Spleen (tissue), 7 donors: ENCODE measurements around the gene ZAR1.

Experiments
- POLR2A ChIP-seq, 3 donors: fragments of 450-650 bp; IDR thresholded peaks; one replicate each; pipeline ENCODE4 v1.5.1; 2017; ENCODE audit warnings: antibody characterized with exemption in 3 of 3, mild to moderate bottlenecking in 1 of 3
- POLR2AphosphoS5 ChIP-seq, 3 donors: sonication (generic); formaldehyde crosslinking; IDR thresholded peaks; one replicate each; pipeline ENCODE4 v1.5.1; 2017; ENCODE audit warnings: antibody characterized with exemption in 3 of 3
- TF ChIP-seq, protein P1 (sequence below), 11 experiments: fragments of 200-600 bp in 7 of 11; fragments of 450-650 bp in 4 of 11; sonication (generic) in 4 of 11; IDR thresholded peaks in 8 of 11; conservative IDR thresholded peaks in 3 of 11; 1 replicate in 7 of 11; 2 replicates in 4 of 11; pipeline versions ENCODE4 v1.4.0 to v1.8.0; 2016 to 2021; ENCODE audit warnings: antibody characterized with exemption in 11 of 11, inconsistent platforms in 4 of 11, mild to moderate bottlenecking in 1 of 11
- donor health status: DM: no; HTN: no; CAD: no; lungs with moderate emphysema.
- donor health status: DM: no; HTN: no; CAD: no.
- donor health status: DM: no; HTN: no; CAD: no.

DNA sequence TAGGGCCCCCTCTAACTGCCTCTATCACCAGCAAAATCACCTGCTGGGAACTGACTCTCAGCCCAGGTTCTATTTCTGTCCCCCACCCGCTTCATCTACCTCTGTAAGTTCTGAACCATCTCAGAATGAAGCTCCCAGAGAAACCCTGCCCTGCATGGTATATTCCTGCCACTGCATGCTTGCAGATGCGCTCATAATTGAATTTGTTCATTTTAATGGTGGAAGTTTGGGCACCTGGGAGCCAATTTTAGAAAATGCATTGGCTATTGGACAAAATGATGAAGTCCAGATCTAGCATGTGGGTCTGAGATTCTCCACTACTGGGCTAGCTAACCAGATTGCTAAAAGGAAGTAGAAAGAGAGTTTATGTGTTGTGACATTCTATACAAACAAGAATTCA lies 35.5 kb upstream of the ZAR1 start:
- TF ChIP-seq, protein P1, sequence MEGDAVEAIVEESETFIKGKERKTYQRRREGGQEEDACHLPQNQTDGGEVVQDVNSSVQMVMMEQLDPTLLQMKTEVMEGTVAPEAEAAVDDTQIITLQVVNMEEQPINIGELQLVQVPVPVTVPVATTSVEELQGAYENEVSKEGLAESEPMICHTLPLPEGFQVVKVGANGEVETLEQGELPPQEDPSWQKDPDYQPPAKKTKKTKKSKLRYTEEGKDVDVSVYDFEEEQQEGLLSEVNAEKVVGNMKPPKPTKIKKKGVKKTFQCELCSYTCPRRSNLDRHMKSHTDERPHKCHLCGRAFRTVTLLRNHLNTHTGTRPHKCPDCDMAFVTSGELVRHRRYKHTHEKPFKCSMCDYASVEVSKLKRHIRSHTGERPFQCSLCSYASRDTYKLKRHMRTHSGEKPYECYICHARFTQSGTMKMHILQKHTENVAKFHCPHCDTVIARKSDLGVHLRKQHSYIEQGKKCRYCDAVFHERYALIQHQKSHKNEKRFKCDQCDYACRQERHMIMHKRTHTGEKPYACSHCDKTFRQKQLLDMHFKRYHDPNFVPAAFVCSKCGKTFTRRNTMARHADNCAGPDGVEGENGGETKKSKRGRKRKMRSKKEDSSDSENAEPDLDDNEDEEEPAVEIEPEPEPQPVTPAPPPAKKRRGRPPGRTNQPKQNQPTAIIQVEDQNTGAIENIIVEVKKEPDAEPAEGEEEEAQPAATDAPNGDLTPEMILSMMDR (IDR thresholded peaks at IDR 0.05 in 8 of 11, conservative IDR thresholded peaks at IDR 0.05 in 3 of 11), result no peak
- TF ChIP-seq POLR2AphosphoS5 (IDR thresholded peaks at IDR 0.05) (no peak), POLR2A (IDR thresholded peaks at IDR 0.05) (no peak)
